GM18498 (cell line): Measurements from ENCODE around the gene PGLYRP3.

Source experiments
- ATAC-seq: cut with Tn5 transposase; IDR thresholded peaks from one replicate; pipeline ENCODE4 v1.9.1; 2021; ENCODE audit warnings: mild to moderate bottlenecking, moderate library complexity; ENCODE audit not compliant: unreplicated experiment

Gene PGLYRP3

DNA sequence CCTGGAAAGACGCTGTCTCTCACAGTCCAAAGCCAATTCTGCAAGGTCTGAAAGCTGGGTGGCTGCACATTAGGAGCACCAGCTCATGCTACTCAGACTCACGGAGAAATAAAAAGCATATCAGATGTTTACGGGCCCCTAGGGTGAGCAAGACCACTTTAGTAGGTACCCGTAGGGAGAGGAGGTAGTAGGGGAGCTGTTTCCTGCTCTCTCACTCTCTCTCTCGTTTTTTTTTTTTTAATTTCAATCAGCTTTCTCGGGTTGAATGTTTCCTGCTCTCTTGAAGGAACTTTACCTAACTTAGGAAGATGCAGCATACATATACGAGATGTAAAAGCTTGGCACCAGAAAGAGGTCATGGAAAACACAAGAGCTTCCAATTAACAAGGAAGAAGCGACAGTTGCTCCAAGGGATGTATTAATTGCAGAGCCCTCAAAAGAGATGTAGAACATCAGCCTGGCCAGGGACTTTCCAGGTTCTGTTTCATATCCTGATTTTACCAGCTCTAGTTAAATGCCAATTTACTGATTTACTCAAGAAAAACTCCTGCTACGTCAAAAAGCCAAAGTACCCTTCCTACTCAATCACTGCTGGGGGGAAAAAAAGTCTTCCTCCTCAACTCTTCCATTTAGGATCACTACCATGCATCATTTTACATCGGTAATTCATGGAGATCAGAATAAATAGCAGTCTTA is 50.1 kb downstream of the PGLYRP3 start:
- ATAC-seq = no peak

DNA sequence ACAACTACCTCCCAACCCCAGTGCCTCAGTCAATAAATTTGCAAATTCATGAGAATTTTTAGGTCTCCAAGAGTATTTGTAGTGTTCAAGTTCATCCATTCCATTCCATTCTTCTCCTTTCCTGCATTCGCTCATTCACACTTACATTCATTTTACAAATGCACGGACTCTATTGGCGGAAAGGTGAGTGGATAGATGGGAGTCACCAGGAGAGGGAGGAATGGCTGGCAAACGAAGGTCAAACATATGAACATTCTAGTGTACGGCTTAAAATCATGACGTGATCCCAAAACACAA is 50.7 kb downstream of the PGLYRP3 start:
- no peak for ATAC-seq

DNA sequence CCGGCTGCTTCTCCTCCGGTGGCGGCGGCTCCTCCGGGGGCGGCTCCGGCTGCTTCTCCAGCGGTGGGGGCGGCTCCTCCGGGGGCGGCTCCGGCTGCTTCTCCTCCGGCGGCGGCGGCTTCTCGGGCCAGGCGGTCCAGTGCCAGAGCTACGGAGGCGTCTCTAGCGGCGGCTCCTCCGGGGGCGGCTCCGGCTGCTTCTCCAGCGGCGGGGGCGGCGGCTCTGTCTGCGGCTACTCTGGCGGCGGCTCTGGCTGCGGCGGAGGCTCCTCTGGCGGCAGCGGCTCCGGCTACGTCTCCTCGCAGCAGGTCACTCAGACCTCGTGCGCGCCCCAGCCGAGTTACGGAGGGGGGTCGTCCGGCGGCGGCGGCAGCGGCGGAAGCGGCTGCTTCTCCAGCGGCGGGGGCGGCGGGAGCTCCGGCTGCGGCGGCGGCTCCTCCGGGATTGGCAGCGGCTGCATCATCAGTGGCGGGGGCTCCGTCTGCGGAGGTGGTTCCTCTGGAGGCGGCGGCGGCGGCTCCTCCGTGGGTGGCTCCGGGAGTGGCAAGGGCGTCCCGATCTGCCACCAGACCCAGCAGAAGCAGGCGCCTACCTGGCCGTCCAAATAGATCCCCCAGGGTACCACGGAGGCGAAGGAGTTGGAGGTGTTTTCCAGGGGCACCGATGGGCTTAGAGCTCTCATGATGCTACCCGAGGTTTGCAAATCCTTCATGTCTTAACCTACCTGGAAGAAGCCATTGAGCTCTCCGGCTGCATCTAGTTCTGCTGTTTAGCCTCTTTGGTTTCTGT is 51.3 kb downstream of the PGLYRP3 start:
- ATAC-seq = no peak

DNA sequence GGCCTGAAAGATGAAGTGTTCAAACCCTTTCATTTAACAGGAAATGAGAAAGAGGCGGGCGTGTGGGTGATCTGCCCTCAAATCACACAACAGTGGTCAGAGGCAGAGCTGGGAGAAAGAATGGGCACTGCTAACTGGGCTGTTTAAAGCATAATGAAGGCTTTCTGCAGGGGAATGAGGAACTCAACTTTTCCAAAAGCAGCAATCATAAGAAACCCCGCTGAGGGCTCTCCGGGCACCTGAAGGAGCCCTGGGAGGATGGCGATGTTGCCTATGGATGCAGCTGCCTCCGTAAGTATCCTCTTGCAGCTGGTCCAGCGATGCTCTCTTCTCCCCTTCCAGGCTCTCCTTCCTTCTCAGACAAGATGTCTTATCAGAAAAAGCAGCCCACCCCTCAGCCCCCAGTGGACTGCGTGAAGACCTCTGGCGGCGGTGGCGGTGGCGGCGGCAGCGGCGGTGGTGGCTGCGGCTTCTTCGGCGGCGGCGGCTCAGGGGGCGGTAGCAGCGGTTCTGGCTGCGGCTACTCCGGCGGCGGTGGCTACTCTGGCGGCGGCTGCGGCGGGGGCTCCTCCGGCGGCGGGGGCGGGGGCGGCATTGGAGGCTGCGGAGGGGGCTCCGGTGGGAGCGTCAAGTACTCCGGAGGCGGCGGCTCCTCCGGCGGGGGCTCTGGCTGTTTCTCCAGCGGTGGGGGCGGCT is 52.0 kb downstream of the PGLYRP3 start:
- peak; percentile 47 for ATAC-seq

DNA sequence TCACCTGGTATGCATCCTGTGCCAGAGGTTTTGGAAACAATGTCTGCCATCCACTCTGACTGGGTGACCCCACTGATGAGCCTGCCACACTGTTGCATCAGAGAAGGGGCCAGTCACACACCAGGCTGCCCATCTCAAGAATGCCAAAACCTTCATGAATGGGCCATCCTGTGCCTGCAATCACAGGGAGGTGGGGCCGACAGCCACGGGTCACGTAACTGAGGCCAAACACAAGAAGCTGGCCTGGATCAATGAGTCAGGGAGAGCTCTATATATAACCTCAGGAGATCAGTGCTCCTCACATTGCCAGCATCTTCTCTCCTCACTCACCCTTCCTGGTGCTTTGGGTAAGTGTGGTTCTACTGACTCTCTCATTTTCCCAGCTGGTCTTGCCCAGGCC is 53.4 kb downstream of the PGLYRP3 start, which contains the start of gene LORICRIN:
Gene LORICRIN, plus strand, starts transcription at position 301 of the 400 bp plus-strand sequence. CDS start 1,263 bp downstream, outside the sequence.
- ATAC-seq = no peak

DNA sequence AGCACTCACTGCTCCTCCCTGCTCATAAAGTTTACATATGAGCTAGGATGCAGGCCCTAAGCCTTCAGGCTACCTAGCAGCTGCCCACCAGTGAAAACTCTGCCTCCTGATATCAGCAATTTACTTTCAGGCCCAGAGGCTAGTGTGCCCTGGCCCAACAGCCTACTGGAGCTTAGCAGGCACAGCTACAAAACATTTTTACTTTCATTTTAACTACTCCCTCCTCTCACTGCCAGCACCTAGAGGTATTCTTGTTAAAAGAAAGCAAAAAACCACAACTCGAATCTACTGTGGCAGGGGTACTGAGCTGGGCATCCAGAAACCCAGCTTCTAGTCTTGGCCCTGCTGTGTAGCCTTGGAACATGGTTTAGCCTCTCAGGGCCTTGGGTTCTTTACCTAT is 59.1 kb downstream of the PGLYRP3 start:
- ATAC-seq = peak; percentile 89

DNA sequence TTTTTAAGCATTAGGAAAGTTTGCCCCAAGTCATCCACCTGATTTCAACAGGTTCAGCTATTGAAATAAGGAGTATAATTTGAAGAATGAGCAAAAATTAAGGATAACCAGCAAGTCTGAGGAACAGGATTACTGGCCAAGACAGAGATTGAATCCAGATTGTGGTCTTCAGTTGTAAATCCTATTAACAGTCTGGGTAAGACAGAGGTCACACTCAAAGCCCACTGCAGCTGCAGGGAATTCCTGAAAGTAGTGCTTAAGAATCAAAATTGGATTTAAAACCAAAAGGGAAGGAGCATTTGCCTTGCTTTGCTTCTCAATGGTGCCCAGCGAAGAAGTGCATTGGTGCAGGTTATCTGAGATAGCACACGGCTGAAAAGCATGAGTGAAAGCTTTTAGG is 59.7 kb downstream of the PGLYRP3 start:
- no peak for ATAC-seq

DNA sequence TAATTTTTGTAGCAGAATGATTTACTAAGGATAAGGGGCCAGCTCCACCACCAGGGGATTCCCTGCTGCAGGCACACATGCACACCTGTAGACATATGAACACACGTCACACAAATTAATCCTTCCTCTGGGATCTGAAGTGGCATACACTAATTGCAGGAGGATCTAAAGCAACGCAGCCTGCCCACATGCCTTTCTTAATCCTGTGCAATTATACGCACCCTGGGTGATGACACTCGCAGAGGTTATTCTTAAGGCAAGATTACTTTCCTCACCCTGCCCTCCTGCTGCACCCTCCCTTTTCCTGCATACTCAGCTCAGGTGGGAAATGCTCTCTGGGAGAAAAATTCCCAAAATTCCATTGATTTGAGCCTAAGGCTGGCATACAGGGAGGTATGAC is 60.8 kb downstream of the PGLYRP3 start:
- ATAC-seq = no peak

DNA sequence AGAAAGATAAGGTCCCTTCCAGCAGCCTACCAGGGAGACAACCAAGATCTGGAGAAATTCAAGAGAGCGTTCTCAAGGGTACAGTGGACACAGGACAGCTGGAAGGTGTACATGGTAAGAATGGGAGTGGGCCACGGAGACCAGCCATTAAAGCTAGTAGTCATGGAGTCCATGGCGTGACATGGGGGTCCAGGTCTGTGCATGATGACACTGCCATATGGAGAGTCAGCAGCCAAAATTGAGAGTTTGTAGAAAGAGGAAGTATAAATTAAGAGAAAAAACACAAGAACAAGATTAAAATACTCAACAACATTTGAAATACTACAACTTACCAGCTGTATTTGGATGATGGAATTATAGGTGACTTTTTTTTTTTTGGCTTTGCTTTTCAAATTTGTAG is 61.2 kb downstream of the PGLYRP3 start:
- ATAC-seq = no peak

DNA sequence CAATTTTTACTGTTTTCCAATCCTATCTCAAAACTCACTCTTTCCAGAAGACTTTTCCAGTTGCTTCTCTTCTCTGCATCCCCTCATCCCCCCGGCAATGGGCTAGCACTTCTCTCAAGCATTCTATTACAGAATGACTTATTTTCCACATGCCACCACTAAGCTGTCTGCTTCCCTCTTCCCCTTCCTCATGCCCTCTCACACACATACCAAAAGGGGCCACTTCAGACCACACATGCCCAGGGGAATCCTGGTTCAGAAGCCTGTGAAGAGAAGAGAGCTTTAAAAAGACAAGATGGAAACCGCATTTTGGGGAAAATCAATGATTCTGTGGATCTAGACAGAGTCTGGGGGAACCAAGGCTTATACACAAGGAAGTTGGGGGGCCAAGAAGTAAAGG is 61.7 kb downstream of the PGLYRP3 start:
- ATAC-seq = no peak

DNA sequence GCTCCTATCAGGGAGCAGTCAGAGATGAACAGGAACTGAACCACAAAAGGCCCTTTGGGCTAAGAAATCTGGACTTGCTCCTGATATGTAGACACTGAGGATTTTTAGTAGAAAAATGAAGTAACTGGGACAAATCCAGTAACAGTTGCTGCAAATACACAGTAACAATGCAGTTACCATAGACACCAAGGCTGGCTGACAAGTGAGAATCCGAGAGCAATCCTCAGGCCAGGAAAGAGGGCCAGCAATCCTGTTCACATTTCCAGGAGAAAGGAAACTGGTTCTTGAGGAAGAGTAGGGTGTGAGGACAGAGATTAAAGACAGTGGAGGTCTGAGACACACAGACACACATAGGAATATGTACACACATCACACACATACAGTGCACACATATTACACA is 62.6 kb downstream of the PGLYRP3 start:
- no peak for ATAC-seq

DNA sequence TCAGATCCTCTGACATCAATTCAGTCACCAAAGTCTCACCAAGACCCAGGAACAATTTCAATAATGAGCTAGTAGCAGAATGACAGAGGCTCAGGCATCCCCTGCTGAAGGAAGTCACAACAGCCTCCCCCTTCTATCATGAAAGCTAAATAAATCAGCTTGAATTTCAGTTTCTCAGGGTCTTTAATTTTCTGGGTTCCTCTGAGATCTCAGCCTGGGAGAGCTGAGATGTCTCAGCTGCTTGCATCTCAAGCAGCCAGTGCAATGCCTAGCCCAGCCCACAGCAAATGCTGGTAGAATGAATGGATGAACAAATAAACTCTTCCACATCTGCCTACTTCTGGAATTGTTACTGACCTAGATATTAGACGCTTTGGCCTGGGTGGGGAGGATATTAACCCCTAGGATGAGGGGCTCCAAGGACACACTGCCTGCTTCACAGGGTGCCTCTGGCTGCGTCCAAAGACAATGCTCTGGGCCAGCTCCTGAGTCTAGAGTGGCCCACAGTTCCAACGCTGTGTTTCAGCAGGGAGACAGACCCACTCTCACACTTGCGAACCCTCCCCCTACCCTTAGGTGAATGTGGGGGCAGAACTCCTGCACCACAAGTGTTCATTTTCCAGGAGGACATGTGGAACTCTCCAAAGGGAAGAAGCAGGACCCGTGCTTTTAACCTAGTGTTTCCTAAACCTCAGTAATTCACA is 64.4 kb downstream of the PGLYRP3 start:
- no peak for ATAC-seq
